Muscle layer of duodenum (tissue), 2 donors: ENCODE measurements around the gene MX2.
"Not testable (repeated sequence)": the region's sequence is repeated elsewhere in the genome, so short reads cannot be mapped to it uniquely, and the experiment has no call there.

Experiments used
- H3K27ac ChIP-seq: one replicate; pipeline ENCODE4 v1.7.0; 2013; ENCODE audit warnings: mild to moderate bottlenecking, low read length
- H3K27me3 ChIP-seq: one replicate; pipeline ENCODE4 v1.7.0; 2013; ENCODE audit warnings: low read depth, mild to moderate bottlenecking, control low read depth, low read length
- H3K36me3 ChIP-seq, 2 donors: one replicate each; pipeline ENCODE4 v1.7.0; 2013; ENCODE audit warnings: low read length in 2 of 2, control low read depth in 1 of 2, mild to moderate bottlenecking in 1 of 2; ENCODE audit not compliant: insufficient read depth in 2 of 2, control insufficient read depth in 1 of 2
- H3K4me1 ChIP-seq, 2 donors: one replicate each; pipeline ENCODE4 v1.7.0; 2013; ENCODE audit warnings: low read length in 2 of 2, mild to moderate bottlenecking in 2 of 2, control low read depth in 1 of 2, moderate library complexity in 1 of 2; ENCODE audit not compliant: insufficient read depth in 2 of 2, control insufficient read depth in 1 of 2
- H3K4me3 ChIP-seq, 2 donors: one replicate each; pipeline ENCODE4 v1.7.0; 2013; ENCODE audit warnings: low read length in 2 of 2, low read depth in 1 of 2, mild to moderate bottlenecking in 1 of 2
- H3K9me3 ChIP-seq, 2 donors: one replicate each; pipeline ENCODE4 v1.7.0; 2013; ENCODE audit warnings: low read length in 2 of 2, control low read depth in 1 of 2, mild to moderate bottlenecking in 1 of 2; ENCODE audit not compliant: control insufficient read depth in 1 of 2
- donor health status: healthy.

Gene MX2

GRCh38 chr21:41361786-41362604 is at the start of gene MX2:
TSS of gene MX2 (plus strand) at chr21:41362027. CDS start at chr21:41376907, 14,880 bp downstream.
- peaks cover 4 to 11% of the 10 kb centered on the region in 2 donors for H3K4me1 ChIP-seq
- peak within 1 kb of the TSS; percentile 91 for H3K27ac ChIP-seq
- H3K9me3 ChIP-seq: no peaks in the 10 kb centered on the region
- no peaks in the 10 kb centered on the region for H3K36me3 ChIP-seq
- no peaks in the 10 kb centered on the region for H3K27me3 ChIP-seq
- peak within 1 kb of the TSS; percentile 54 to 65 for H3K4me3 ChIP-seq

GRCh38 chr21:41313285-41314164 is 48.3 kb upstream of the MX2 start:
- peaks cover 0 to 11% of the 10 kb centered on the region in 2 donors for H3K4me1 ChIP-seq
- H3K27ac ChIP-seq, H3K27me3 ChIP-seq, H3K9me3 ChIP-seq, H3K4me3 ChIP-seq, H3K36me3 ChIP-seq: not testable (repeated sequence)

GRCh38 chr21:41315726-41316125 is 46.1 kb upstream of the MX2 start:
- Histone ChIP-seq H3K27ac (no peak overlapping the region), H3K4me1 (peaks cover 0 to 11% of the 10 kb centered on the region in 2 donors), H3K27me3 (peaks cover 7% of the 10 kb centered on the region), H3K36me3 (no peaks in the 10 kb centered on the region), H3K4me3 (peak overlapping the region in 1 of 2 donors; percentile 30), H3K9me3 (no peaks in the 10 kb centered on the region)

- Histone ChIP-seq H3K27ac (peak within 1 kb of the TSS; percentile 64), H3K27me3 (peaks cover 7% of the 10 kb centered on the region)
Observed at GRCh38 chr21:41316200-41317062, 45.4 kb upstream of the MX2 start, which contains the start of gene FAM3B. TSS of gene FAM3B (plus strand) at chr21:41316801. CDS start at chr21:41316880, 79 bp downstream.

GRCh38 chr21:41317063-41317392 is 44.8 kb upstream of the MX2 start:
- Histone ChIP-seq H3K4me3 (peak overlapping the region; percentile 50 to 60), H3K4me1 (peaks cover 0 to 11% of the 10 kb centered on the region in 2 donors), H3K36me3 (no peaks in the 10 kb centered on the region), H3K27ac (peak overlapping the region; percentile 64), H3K27me3 (peaks cover 7% of the 10 kb centered on the region), H3K9me3 (no peaks in the 10 kb centered on the region)

More at GRCh38 chr21:41316200-41317062, 45.4 kb upstream of the MX2 start, which contains the start of gene FAM3B:
- H3K36me3 ChIP-seq: no peaks in the 10 kb centered on the region
- H3K4me1 ChIP-seq: peaks cover 0 to 11% of the 10 kb centered on the region in 2 donors
- no peaks in the 10 kb centered on the region for H3K9me3 ChIP-seq
- H3K4me3 ChIP-seq: peak within 1 kb of the TSS; percentile 50 to 60

GRCh38 chr21:41317458-41317857 is 44.4 kb upstream of the MX2 start:
- H3K27ac ChIP-seq: peak overlapping the region; percentile 64
- no peaks in the 10 kb centered on the region for H3K36me3 ChIP-seq
- H3K27me3 ChIP-seq: peaks cover 7% of the 10 kb centered on the region
- H3K4me1 ChIP-seq: peaks cover 0 to 11% of the 10 kb centered on the region in 2 donors
- peak overlapping the region in 1 of 2 donors; percentile 60 for H3K4me3 ChIP-seq
- H3K9me3 ChIP-seq: no peaks in the 10 kb centered on the region

- H3K9me3 ChIP-seq: no peaks in the 10 kb centered on the region
- H3K4me1 ChIP-seq: peaks cover 0 to 11% of the 10 kb centered on the region in 2 donors
- no peaks in the 10 kb centered on the region for H3K36me3 ChIP-seq
- peak overlapping the region in 1 of 2 donors; percentile 60 for H3K4me3 ChIP-seq
- peaks cover 7% of the 10 kb centered on the region for H3K27me3 ChIP-seq
- peak overlapping the region; percentile 64 for H3K27ac ChIP-seq
Observed at GRCh38 chr21:41318218-41318617, 43.6 kb upstream of the MX2 start.

- Histone ChIP-seq H3K4me3 (no peak overlapping the region), H3K4me1 (peaks cover 0 to 11% of the 10 kb centered on the region in 2 donors), H3K9me3 (no peaks in the 10 kb centered on the region), H3K27ac (no peak overlapping the region), H3K36me3 (no peaks in the 10 kb centered on the region), H3K27me3 (peaks cover 7% of the 10 kb centered on the region)
Observed at GRCh38 chr21:41319273-41319672, 42.6 kb upstream of the MX2 start.

- H3K4me3 ChIP-seq: no peak overlapping the region
- H3K4me1 ChIP-seq: peaks cover 0 to 7% of the 10 kb centered on the region in 2 donors
- no peak overlapping the region for H3K27ac ChIP-seq
Observed at GRCh38 chr21:41321211-41321907, 40.5 kb upstream of the MX2 start.

GRCh38 chr21:41321908-41322495 is 39.8 kb upstream of the MX2 start:
- no peaks in the 10 kb centered on the region for H3K27me3 ChIP-seq
- H3K36me3 ChIP-seq: no peaks in the 10 kb centered on the region
- no peak overlapping the region for H3K27ac ChIP-seq
- no peaks in the 10 kb centered on the region for H3K9me3 ChIP-seq
- H3K4me3 ChIP-seq: no peak overlapping the region
- H3K4me1 ChIP-seq: peaks cover 0 to under 1% of the 10 kb centered on the region in 2 donors

More at GRCh38 chr21:41321211-41321907, 40.5 kb upstream of the MX2 start:
- H3K9me3 ChIP-seq: no peaks in the 10 kb centered on the region
- no peaks in the 10 kb centered on the region for H3K36me3 ChIP-seq
- H3K27me3 ChIP-seq: no peaks in the 10 kb centered on the region
